GM10266 (cell line): ENCODE results near the gene SETBP1.

ENCODE experiments used
- DNase-seq: peaks from one replicate; pipeline ENCODE4 v3.0.0; 2012; ENCODE audit errors: extremely low spot score
- TF ChIP-seq, protein P1 (sequence below): IDR thresholded peaks from 2 replicates; pipeline ENCODE4 v1.5.1; 2012; ENCODE audit warnings: mild to moderate bottlenecking, low read depth; ENCODE audit not compliant: control insufficient read depth, insufficient read depth; ENCODE audit errors: missing control alignments

The SETBP1 gene

DNA sequence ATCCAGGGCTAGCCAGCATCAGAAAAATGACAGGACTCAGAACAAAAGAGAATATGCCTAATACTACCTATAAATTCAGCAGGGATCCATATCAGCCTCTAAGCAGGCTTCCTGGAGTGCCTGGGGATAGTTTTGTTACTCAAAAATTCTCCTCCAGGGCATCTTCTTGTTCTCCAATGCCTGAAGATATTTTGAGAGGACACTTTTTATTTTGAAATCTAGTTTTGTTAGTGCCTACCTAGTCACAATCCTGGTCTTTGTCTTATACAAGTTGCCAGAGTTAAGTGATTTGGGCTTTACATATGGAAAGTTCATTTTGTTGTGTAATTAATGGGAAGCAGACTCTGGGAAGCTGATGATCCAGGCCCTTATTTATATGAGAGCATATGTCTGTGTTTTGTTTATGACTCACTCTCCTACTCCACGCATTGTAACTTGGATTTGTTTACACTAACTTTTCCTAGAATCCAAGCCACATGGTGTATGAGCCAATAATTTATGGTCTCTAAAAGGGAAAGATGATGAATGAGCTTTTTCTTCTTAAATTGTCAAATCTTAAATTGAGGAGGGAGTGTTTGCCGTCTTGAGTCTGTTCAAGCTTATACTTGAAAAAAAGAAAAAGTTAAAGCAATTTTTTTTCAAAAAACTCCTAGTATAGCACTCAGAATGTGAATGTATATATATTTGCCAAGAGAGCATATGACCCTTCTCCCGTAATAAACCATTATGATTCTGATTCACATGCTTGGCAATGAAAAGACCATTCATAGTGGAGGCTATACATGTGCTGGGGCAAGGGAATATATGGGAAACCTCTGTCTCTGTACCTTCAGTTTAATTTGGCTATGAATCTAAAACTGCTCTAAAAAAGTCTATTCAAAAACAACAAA, 370.3 kb downstream of the SETBP1 start:
- TF ChIP-seq, protein P1, sequence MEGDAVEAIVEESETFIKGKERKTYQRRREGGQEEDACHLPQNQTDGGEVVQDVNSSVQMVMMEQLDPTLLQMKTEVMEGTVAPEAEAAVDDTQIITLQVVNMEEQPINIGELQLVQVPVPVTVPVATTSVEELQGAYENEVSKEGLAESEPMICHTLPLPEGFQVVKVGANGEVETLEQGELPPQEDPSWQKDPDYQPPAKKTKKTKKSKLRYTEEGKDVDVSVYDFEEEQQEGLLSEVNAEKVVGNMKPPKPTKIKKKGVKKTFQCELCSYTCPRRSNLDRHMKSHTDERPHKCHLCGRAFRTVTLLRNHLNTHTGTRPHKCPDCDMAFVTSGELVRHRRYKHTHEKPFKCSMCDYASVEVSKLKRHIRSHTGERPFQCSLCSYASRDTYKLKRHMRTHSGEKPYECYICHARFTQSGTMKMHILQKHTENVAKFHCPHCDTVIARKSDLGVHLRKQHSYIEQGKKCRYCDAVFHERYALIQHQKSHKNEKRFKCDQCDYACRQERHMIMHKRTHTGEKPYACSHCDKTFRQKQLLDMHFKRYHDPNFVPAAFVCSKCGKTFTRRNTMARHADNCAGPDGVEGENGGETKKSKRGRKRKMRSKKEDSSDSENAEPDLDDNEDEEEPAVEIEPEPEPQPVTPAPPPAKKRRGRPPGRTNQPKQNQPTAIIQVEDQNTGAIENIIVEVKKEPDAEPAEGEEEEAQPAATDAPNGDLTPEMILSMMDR: no peak
- DNase-seq: no peak

- DNase-seq: no peak
Measured at GRCh38 chr18:45054636-45055035, 373.9 kb downstream of the SETBP1 start.

GRCh38 chr18:45055811-45056210, 375.1 kb downstream of the SETBP1 start:
- TF ChIP-seq, protein P1: no peak
- no peak for DNase-seq

More at GRCh38 chr18:45054636-45055035, 373.9 kb downstream of the SETBP1 start:
- TF ChIP-seq, protein P1: no peak

- no peak for DNase-seq
- TF ChIP-seq, protein P1: no peak
Measured at GRCh38 chr18:45056926-45057325, 376.2 kb downstream of the SETBP1 start.

DNA sequence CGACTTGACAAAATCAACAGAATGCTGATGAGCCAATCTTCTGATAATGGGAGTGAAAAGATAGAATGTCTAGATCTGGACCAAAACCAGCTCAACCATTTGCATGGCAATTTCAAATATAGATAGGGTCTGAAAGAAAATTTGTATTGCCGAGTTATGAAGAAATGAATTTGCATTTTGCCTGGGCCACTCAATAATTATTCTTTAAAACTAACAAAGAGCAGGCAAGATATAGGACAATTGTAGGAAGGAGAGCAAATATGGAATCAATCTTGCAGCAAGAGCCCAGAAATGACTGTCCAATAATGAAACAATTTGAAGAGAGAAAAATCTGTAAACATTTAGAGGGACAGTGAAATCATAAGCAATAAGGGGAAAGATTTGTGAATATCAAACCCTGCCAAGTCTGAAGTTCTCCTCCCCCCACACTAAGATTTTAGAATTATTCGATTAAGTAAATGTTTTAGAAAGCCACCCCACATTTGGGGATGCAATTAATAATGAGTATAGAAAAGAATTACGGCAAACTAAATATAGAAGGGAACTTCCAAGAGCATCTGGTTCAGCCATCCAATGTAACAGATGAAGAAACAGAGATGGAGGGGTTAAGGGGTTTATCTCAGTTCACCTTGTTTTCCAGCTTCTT, 377.4 kb downstream of the SETBP1 start:
- DNase-seq: no peak
- TF ChIP-seq, protein P1: no peak

DNA sequence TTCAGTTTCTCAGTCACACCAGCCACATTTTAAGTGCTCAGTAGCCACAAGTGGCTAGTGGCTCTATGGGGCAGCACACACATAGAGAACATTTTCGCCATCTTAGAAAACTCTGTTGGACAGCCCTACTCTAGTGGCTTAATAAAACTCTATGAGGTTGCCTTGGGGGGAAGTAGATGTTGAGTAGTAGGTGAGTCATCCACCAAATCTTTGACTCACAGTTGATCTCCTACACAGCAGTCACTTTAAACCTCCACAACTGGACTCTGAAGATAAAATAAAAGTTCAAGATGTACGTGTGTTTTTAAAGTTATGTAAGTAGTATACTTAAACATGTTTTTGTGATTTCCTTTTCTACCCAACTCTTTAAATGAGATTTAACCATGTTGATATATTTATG, 379.0 kb downstream of the SETBP1 start:
- no peak for DNase-seq

More for the DNA sequence above, 379.0 kb downstream of the SETBP1 start:
- TF ChIP-seq, protein P1: no peak
